Tibial nerve (tissue), 3 donors: Measurements from ENCODE around the gene STMND1.
"Not testable (repeated sequence)": the region's sequence is repeated elsewhere in the genome, so short reads cannot be mapped to it uniquely, and the experiment has no call there.

Experiments used
- CTCF ChIP-seq, 5 experiments: fragments of 200-600 bp in 3 of 5; fragments of 450-650 bp in 2 of 5; sonication (generic) in 3 of 5; IDR thresholded peaks; one replicate each; pipeline ENCODE4 v1.5.1; 2016 to 2019; ENCODE audit warnings: antibody characterized with exemption in 5 of 5, mild to moderate bottlenecking in 3 of 5, moderate library complexity in 2 of 5
- POLR2A ChIP-seq, 2 donors: fragments of 450-650 bp; IDR thresholded peaks; one replicate each; pipeline ENCODE4 v1.6.1; 2017; ENCODE audit warnings: antibody characterized with exemption in 2 of 2, mild to moderate bottlenecking in 2 of 2, moderate library complexity in 2 of 2

GRCh38 chr6:17070400-17070799 is 31.4 kb upstream of the STMND1 start:
- TF ChIP-seq CTCF, POLR2A (IDR thresholded peaks at IDR 0.05): not testable (repeated sequence)
